ENCODE results near the gene PRICKLE1. TPM values are rescaled to one million over a fixed set of nuclear protein-coding genes. Genes with fewer than 3 reads are reported as not detected.

The PRICKLE1 gene
- total and polyA plus RNA-seq, 2 donors: 8.9 to 59.7 TPM

GRCh38 chr12:42462486-42462885 lies 127.1 kb downstream of the PRICKLE1 start:
- Histone ChIP-seq H3K36me3 (ENCODE audit: insufficient read depth) (no peaks in the 10 kb centered on the region), H3K4me1 (ENCODE audit: insufficient read depth) (no peaks in the 10 kb centered on the region), H3K4me3 (ENCODE audit: low read depth, low read length) (no peak overlapping the region), H3K27ac (ENCODE audit: low read depth) (no peak overlapping the region)
- DNase-seq (ENCODE audit: extremely low spot score): no peak
- whole genome bisulfite sequencing: 38% methylated on average over 3 of the region's 3 CpGs

- Histone ChIP-seq H3K4me1 (ENCODE audit: insufficient read depth) (no peaks in the 10 kb centered on the region), H3K36me3 (ENCODE audit: insufficient read depth) (no peaks in the 10 kb centered on the region), H3K4me3 (ENCODE audit: low read depth, low read length) (no peak overlapping the region), H3K27ac (ENCODE audit: low read depth) (no peak overlapping the region)
- 88% methylated on average over 12 of the region's 12 CpGs for WGBS
- no peak for DNase-seq (ENCODE audit: extremely low spot score)
These were observed 130.2 kb downstream of the PRICKLE1 start for GRCh38 chr12:42459336-42459847.

- no peaks in the 10 kb centered on the region for H3K4me1 ChIP-seq (ENCODE audit: insufficient read depth)
- no peak overlapping the region for H3K27ac ChIP-seq (ENCODE audit: low read depth)
- no peaks in the 10 kb centered on the region for H3K36me3 ChIP-seq (ENCODE audit: insufficient read depth)
- H3K4me3 ChIP-seq (ENCODE audit: low read depth, low read length): no peak overlapping the region
- 88% methylated on average over 2 of the region's 2 CpGs for WGBS
- DNase-seq (ENCODE audit: extremely low spot score): no peak
These were observed 131.0 kb downstream of the PRICKLE1 start for GRCh38 chr12:42458575-42458974.

- 68% methylated on average over 2 of the region's 2 CpGs for WGBS
- Histone ChIP-seq H3K36me3 (ENCODE audit: insufficient read depth) (no peaks in the 10 kb centered on the region), H3K27ac (ENCODE audit: low read depth) (no peak overlapping the region), H3K4me3 (ENCODE audit: low read depth, low read length) (no peak overlapping the region), H3K4me1 (ENCODE audit: insufficient read depth) (no peaks in the 10 kb centered on the region)
- DNase-seq (ENCODE audit: extremely low spot score): no peak
These were observed 139.3 kb downstream of the PRICKLE1 start for GRCh38 chr12:42450248-42450647.

- Histone ChIP-seq H3K4me1 (ENCODE audit: insufficient read depth) (no peaks in the 10 kb centered on the region), H3K4me3 (ENCODE audit: low read depth, low read length) (no peak overlapping the region), H3K36me3 (ENCODE audit: insufficient read depth) (no peaks in the 10 kb centered on the region), H3K27ac (ENCODE audit: low read depth) (no peak overlapping the region)
- DNase-seq (ENCODE audit: extremely low spot score): no peak
- WGBS: 98% methylated on average over 9 of the region's 9 CpGs
These were observed 140.7 kb downstream of the PRICKLE1 start for GRCh38 chr12:42448841-42449240.

- Histone ChIP-seq H3K4me3 (ENCODE audit: low read depth, low read length) (no peak overlapping the region), H3K36me3 (ENCODE audit: insufficient read depth) (no peaks in the 10 kb centered on the region), H3K4me1 (ENCODE audit: insufficient read depth) (no peaks in the 10 kb centered on the region), H3K27ac (ENCODE audit: low read depth) (no peak overlapping the region)
- no peak for DNase-seq (ENCODE audit: extremely low spot score)
- 81% methylated on average over 3 of the region's 3 CpGs for WGBS
These were observed 142.2 kb downstream of the PRICKLE1 start for GRCh38 chr12:42447371-42447786.

GRCh38 chr12:42446761-42447160 lies 142.8 kb downstream of the PRICKLE1 start:
- DNase-seq (ENCODE audit: extremely low spot score): no peak
- H3K4me3 ChIP-seq (ENCODE audit: low read depth, low read length): no peak overlapping the region
- H3K36me3 ChIP-seq (ENCODE audit: insufficient read depth): no peaks in the 10 kb centered on the region
- WGBS: 65% methylated on average over 6 of the region's 6 CpGs
- H3K4me1 ChIP-seq (ENCODE audit: insufficient read depth): no peaks in the 10 kb centered on the region
- H3K27ac ChIP-seq (ENCODE audit: low read depth): no peak overlapping the region

GRCh38 chr12:42445891-42446290 lies 143.7 kb downstream of the PRICKLE1 start:
- DNase-seq (ENCODE audit: extremely low spot score): no peak
- H3K4me1 ChIP-seq (ENCODE audit: insufficient read depth): no peaks in the 10 kb centered on the region
- H3K36me3 ChIP-seq (ENCODE audit: insufficient read depth): no peaks in the 10 kb centered on the region
- no peak overlapping the region for H3K27ac ChIP-seq (ENCODE audit: low read depth)
- H3K4me3 ChIP-seq (ENCODE audit: low read depth, low read length): no peak overlapping the region
- 95% methylated on average over 16 of the region's 16 CpGs for WGBS

GRCh38 chr12:42444192-42444943 lies 145.2 kb downstream of the PRICKLE1 start:
- no peak overlapping the region for H3K27ac ChIP-seq (ENCODE audit: low read depth)
- H3K36me3 ChIP-seq (ENCODE audit: insufficient read depth): no peaks in the 10 kb centered on the region
- 94% methylated on average over 7 of the region's 7 CpGs for WGBS
- H3K4me1 ChIP-seq (ENCODE audit: insufficient read depth): no peaks in the 10 kb centered on the region
- no peak overlapping the region for H3K4me3 ChIP-seq (ENCODE audit: low read depth, low read length)
- no peak for DNase-seq (ENCODE audit: extremely low spot score)

- Histone ChIP-seq H3K4me3 (ENCODE audit: low read depth, low read length) (no peak overlapping the region), H3K36me3 (ENCODE audit: insufficient read depth) (no peaks in the 10 kb centered on the region), H3K4me1 (ENCODE audit: insufficient read depth) (no peaks in the 10 kb centered on the region), H3K27ac (ENCODE audit: low read depth) (no peak overlapping the region)
- 94% methylated on average over 8 of the region's 8 CpGs for WGBS
- DNase-seq (ENCODE audit: extremely low spot score): no peak
These were observed 146.7 kb downstream of the PRICKLE1 start for GRCh38 chr12:42442888-42443287.

GRCh38 chr12:42442311-42442759 lies 147.2 kb downstream of the PRICKLE1 start:
- Histone ChIP-seq H3K4me3 (ENCODE audit: low read depth, low read length) (no peak overlapping the region), H3K36me3 (ENCODE audit: insufficient read depth) (no peaks in the 10 kb centered on the region), H3K27ac (ENCODE audit: low read depth) (no peak overlapping the region), H3K4me1 (ENCODE audit: insufficient read depth) (no peaks in the 10 kb centered on the region)
- no peak for DNase-seq (ENCODE audit: extremely low spot score)
- WGBS: 87% methylated on average over 19 of the region's 19 CpGs

- Histone ChIP-seq H3K27ac (ENCODE audit: low read depth) (no peak overlapping the region), H3K4me1 (ENCODE audit: insufficient read depth) (no peaks in the 10 kb centered on the region), H3K36me3 (ENCODE audit: insufficient read depth) (no peaks in the 10 kb centered on the region), H3K4me3 (ENCODE audit: low read depth, low read length) (no peak overlapping the region)
- no peak for DNase-seq (ENCODE audit: extremely low spot score)
- WGBS: 98% methylated on average over 11 of the region's 11 CpGs
These were observed 148.9 kb downstream of the PRICKLE1 start for GRCh38 chr12:42440608-42441007.

- no peaks in the 10 kb centered on the region for H3K4me1 ChIP-seq (ENCODE audit: insufficient read depth)
- peaks cover 2% of the 10 kb centered on the region for H3K36me3 ChIP-seq (ENCODE audit: insufficient read depth)
- WGBS: 97% methylated on average over 5 of the region's 5 CpGs
- H3K27ac ChIP-seq (ENCODE audit: low read depth): no peak overlapping the region
- no peak for DNase-seq (ENCODE audit: extremely low spot score)
- H3K4me3 ChIP-seq (ENCODE audit: low read depth, low read length): no peak overlapping the region
These were observed 156.9 kb downstream of the PRICKLE1 start for GRCh38 chr12:42432517-42433140.

GRCh38 chr12:42428850-42429249 lies 160.7 kb downstream of the PRICKLE1 start:
- peaks cover 2% of the 10 kb centered on the region for H3K36me3 ChIP-seq (ENCODE audit: insufficient read depth)
- WGBS: 67% methylated on average over 2 of the region's 2 CpGs
- no peak overlapping the region for H3K27ac ChIP-seq (ENCODE audit: low read depth)
- H3K4me1 ChIP-seq (ENCODE audit: insufficient read depth): no peaks in the 10 kb centered on the region
- no peak overlapping the region for H3K4me3 ChIP-seq (ENCODE audit: low read depth, low read length)
- DNase-seq (ENCODE audit: extremely low spot score): no peak
